Fibroblast of skin of scalp (primary cell): ENCODE data around the gene CST7.

Experiments
- DNase-seq: peaks from one replicate; pipeline ENCODE4 v3.0.0-alpha.2; 2013

Gene CST7

DNA sequence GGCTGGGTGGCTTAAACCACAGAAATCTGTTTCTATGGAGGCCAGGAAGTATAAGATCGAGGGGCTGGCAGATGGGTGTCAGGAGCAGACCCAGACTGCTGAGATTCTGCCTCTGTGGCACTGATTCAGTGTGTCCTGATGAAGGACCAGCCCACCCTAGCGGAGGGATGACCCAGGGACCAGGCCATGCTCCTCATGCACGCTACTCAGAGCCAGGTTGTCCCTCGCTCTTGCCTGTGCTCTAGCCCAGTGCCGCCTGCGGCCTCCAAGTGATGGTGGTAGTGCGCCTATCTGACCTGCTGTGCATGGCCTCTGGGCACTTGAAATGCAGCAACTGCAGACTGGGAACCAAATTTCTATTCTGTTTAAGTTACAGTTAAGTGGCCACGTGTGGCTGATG, 56.6 kb downstream of the CST7 start:
- no peak for DNase-seq

DNA sequence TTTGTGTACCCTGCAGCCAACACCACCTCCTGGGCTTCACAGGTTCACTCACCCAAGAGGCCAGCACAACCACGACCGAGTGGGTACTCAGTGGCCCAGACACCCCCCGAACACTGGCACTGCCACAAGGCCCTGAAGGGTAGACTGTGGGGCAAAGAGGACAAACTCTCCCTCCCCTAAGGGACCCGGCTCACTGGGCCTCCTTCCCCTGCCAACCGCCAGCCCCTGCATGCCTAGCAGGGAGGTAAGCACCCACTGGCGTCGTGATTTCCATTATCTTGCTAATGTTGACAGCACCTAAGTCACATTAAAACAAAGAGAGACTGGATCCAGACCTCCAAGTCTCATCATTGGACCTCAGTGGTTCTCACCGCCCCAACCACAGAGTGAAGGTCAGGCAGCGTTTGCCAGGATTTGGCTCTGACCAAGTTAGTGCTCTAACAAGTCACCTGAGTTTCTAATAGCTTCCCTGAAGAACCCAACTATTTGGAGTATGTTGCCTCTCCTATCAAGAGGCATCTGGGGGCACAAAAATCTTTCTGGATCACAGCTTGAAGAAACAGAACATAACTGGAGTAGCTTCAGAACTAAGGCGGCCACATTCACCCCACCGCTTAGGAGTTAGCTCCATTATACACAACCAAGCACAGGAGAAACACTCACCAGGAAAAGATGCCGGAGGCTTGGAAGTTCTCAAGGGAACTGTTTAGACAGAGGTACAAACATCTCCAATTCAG, 57.5 kb downstream of the CST7 start:
- no peak for DNase-seq

DNA sequence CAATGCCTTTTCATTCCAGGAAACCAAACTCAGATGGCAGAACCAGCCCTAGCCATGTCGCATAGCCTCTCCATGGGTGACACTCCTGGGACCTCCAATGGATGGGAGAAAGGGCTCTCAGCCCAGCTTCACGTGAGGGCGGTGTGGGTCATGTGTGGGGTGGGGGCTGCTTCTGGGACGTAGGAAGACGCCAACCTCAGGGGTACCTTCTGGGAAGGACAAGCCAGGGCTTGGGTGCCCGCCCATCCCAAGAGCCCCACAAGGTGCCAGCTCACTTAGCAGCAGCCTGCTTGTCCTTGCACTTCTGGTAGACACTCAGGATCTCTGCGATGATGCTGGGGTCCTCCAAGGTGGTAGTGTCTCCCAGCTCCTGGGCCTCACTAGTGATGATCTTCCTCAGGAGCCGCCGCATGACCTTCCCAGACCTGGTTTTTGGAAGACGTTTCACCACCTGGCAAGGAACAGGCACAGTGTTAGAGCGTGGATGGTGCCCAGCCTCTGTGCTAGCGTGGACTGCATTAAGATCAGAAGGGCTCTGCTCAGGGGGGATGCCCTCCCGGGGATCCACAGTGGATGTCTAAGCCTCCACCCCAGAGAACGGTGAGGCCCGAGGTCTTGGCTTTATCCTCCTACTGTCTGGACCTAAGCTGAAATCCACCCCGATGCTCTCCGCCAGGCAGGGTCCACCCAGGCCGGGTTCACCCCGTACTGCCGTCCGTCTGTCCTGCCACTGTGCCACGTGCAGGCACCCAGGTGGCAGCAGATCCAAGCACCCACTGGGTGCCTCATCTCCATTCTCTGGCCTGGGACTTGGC, 58.6 kb downstream of the CST7 start:
- no peak for DNase-seq

DNA sequence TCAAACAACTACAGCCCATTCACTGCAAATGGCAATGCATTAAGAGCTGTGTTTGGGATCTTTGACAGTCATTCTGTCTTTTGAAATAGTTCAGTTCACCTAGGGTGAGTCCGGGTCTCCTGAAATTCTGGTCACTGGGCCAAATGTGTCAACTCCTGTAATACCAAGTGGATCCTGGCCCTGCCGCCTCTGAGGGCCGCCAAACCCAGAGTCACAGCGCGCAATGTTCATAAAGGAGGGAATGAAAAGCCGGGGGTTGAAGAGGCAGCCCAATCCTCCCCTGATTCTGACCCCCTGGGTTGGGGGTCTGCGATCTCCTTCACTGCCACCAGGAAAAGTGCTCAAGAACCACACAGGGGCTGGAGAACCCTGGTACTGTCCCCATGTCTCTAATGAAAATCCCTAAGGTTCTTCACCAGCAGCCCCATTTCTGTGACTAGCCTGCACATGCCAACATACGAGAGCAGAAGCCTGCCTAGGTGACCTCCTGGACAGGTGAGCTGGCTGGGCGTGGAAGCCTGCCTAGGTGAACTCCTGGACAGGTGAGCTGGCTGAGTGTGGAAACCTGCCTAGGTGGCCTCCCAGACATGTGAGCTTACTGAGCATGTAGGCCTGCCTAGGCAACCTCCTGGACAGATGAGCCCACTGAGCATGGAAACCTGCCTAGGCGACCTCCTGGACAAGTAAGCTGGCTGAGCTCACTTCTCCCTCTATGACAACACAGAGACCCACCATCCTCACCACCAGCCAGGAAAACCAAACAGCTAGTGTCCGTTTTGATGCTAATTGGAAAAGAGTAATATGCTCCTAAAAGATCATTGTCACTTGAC, 59.5 kb downstream of the CST7 start:
- DNase-seq = no peak
